ENCODE data around the gene C6orf163.
A peak's percentile ranks its signal among the peaks of the same experiment; 100 is the strongest.
"Not testable (repeated sequence)": the region's sequence is repeated elsewhere in the genome, so short reads cannot be mapped to it uniquely, and the experiment has no call there.

Gene C6orf163

GRCh38 chr6:87344731-87345130 lies at the start of gene C6orf163:
Gene C6orf163 (plus strand): TSS chr6:87344813. CDS start chr6:87345100, 287 bp downstream.
- DNase-seq (ENCODE audit: low read depth): no peak

DNA sequence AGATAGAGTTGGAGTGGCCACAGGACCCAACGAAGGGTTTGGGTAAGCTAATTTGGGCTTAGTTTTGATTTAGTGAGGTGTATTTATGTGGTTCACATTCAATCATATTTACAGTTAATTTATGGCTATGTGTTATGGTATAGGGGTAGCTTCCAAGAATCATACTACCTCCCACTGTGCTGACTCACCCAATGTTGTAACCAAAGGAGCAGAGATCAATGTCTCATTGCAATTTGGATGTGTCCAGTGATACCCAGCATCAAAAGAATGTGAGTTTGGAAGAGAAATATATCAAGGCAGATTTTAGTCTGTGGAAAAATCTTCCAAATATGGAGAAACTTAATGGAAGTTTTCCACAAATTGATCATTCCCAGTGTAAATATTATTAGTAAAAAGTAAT lies 47.5 kb upstream of the C6orf163 start:
- peak; percentile 38 for DNase-seq (ENCODE audit: low read depth)

DNA sequence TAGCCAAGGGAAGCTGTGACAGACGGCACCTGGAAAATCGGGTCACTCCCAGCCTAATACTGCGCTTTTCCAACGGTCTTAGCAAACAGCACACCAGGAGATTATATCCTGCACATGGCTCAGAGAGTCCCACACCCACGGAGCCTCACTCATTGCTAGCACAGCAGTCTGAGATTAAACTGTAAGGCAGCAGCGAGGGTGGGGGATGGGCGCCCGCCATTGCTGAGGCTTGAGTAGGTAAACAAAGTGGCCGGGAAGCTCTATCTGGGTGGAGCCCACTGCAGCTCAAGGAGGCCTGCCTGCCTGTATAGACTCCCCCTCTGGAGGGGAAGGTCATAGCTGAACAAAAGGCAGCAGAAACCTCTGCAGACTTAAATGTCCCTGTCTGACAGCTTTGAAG lies 43.3 kb upstream of the C6orf163 start:
- not testable (repeated sequence) for DNase-seq (ENCODE audit: low read depth)

DNA sequence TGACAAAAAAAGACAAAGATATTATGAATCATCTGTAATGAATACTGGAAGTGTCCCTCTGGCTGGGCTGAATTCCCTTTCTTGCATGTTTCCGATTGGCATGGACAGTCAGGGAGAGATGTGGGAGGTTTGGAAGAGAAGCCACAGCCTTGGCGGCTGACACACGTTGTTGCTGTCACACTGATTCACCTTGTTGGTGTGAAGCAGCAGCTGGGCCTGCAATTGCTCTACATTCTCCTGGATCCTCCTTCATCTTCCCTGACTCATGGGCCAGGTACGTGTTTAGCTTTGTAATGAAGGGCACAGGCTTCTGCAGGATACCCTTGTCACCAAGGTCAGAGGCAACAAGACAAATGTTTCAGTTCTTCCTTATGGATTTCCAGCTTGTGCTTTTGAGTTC lies 35.6 kb upstream of the C6orf163 start:
- no peak for DNase-seq (ENCODE audit: low read depth)

DNA sequence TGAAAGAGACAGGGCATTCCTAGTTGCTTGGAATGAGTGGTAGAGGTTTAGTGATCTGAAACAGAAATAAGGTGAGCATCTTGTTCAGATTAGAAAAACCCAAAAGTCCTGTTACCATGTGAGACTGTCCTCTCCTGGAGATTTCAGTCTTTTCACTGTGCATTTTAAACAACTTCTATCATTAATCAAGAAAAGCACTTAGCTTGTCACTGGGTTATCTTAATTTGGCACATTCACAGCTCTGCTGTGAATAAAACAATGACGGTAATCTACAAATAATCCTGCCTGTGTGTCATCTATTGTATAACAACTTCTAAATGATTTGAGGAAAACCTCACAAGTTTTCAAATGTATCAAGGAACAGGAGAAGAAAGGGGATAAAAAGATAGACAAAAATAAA lies 31.8 kb upstream of the C6orf163 start:
- no peak for DNase-seq (ENCODE audit: low read depth)

GRCh38 chr6:87315071-87315470 lies 29.5 kb upstream of the C6orf163 start:
- DNase-seq (ENCODE audit: low read depth): no peak

DNA sequence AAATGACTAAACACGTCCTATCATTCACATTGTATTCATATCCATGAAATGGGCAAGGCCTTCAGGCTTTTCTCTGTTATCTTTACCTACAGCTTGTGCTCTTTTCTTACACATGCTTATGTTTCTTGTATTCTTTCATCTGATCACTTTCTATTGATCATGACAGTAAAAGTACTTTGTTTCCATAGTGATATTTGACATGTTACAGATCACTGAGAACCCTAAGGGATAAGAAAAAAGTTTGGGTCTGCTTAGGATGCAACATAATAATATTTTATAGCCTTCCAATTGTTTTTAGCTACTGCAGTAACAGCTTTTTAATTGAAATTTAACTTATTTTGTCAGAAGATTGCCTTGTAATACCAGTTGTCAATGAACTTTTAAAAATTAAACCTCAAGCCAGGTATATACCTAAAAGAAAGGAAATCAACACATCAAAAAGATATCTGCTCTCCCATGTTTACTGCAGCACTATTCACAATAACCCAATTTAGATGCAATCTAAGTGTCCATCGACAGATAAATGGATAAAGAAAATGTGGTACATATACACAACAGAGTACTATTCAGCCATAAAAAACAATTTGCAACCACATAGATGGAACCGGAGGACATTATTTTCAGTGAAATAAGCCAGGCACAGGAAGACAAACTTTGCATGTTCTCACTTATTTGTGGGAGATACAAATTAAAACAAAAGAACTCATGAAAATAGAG lies 25.2 kb upstream of the C6orf163 start:
- DNase-seq (ENCODE audit: low read depth): no peak

- peak; percentile 84 for DNase-seq (ENCODE audit: low read depth)
Observed at GRCh38 chr6:87322304-87323212, 22.1 kb upstream of the C6orf163 start, which contains the start of gene SMIM8. Gene SMIM8 (plus strand): TSS chr6:87322588. CDS start chr6:87337032, 14,444 bp downstream.

GRCh38 chr6:87323880-87324279 lies 20.7 kb upstream of the C6orf163 start:
- DNase-seq (ENCODE audit: low read depth): not testable (repeated sequence)

DNA sequence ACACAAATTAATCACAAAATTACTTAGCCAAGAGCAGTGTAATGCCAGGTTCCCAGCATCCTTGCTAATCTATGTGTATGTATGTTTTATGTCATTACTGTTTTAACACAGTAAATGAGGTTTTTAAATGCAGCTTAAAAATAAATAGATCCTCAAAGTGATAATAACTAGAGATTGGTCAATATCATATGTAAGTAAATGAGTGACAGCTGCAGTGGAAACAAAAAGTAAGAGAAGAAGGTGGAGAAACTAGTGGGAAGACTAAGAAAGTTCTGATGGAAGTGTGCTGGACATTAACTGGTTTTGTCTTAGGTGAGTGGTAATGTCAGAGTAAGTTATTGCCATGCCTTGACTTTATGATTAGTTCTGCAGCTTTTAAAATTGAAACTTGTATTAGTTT lies 13.7 kb upstream of the C6orf163 start:
- DNase-seq (ENCODE audit: low read depth): no peak

DNA sequence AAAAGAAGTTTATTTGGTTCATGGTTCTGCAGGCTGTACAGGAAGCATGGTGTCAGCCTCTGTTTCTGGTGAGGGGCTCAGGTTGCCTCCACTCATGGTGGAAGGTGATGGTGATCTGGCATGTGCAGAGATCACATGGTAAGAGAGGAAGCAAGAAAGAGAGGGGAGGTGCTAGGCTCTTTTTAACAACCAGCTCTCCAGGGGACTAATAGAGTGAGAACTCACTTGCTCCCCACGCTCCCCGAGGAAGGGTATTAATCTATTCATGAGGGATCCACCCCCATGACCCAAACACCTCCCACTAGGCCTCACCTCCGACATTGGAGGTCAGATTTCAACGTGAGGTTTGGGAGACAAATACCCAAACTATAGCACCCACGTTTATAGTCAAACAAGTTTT lies 11.6 kb upstream of the C6orf163 start:
- no peak for DNase-seq (ENCODE audit: low read depth)

DNA sequence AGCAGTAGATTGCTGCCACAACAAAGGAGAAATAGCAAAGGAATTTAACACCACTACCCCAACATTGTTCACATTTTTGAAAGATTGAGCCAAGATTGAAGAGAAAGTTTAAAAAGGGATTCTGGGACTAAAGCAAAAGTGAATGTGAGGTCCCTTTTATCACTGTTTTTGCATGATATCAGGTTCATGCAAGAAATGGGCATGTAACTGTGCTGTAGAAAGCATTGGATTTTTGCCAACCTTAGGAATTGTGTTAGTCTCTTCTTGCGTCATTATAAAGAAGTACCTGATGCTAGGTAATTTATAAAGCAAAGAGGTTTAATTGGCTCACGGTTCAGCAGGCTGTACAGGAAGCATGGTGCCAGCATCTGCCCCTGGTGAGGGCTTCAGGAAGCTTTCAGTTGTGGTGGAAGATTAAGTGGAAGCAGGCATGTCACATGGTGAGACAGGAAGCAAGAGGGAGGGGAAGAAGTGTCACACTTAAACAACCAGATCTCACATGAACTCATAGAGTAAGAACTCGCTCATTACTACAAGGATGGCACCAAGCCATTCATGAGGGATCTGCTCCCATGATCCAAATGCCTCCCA lies 10.9 kb upstream of the C6orf163 start:
- peak; percentile 2 for DNase-seq (ENCODE audit: low read depth)

- no peak for DNase-seq (ENCODE audit: low read depth)
Observed at GRCh38 chr6:87334683-87335082, 9.9 kb upstream of the C6orf163 start.

- DNase-seq (ENCODE audit: low read depth): no peak
Observed at GRCh38 chr6:87336367-87336766, 8.2 kb upstream of the C6orf163 start.

DNA sequence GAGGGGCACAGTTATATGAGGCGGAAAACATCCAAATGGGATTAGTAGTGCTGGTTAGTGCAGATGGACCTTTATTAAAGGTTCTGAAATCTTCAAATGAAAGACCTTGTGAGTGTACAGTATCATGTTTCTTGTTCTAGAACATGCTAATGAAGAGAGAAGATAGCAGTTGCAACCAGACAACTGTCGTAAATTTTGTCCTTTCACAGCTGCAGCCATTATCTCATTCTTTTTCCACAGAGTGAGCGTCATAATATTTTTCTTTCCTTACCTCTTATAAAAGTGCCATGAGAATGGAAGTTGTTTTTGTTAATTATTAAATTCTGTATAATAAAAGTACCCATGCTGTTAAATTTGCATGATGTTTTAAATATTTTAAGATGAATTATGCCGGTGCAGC lies 4.4 kb upstream of the C6orf163 start:
- DNase-seq (ENCODE audit: low read depth): no peak

DNA sequence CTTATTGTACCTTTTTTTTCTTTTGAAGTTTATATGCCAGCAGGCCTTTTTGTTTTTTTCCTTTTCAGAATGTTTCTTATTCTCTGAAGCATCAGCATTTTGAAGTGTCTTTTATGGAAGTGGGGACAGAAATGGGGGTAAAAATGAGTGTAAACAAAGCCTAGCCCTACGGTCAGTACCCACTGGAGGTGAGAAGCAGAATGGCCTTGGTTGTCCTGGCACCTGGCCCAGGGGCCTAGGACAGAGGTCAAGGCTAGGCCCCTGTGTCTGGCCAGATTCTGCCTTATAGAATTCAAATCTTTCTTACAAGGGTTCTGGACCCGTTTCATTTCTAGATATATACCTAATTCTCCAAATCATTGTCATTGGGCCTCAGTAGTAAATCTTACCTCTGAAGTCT lies 3.5 kb upstream of the C6orf163 start:
- no peak for DNase-seq (ENCODE audit: low read depth)

DNA sequence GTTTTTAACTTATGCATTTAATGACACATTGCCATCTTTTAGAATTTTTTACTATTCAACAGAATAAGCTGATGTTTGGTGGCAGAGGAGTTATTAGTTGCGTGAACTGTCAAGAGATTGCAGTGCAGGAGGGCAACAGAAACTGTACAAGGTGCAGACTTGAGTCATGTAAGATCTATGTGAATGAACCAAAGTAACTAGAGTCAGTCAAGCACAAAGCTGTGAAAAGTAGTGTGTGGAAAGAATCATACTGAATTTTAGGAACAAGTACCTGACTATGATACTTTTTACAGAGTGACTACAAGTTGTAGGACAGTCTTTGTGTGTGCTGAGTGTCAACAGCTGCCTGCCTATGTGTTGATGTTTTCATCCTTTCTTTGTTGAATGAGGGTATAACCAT lies 2.7 kb upstream of the C6orf163 start:
- DNase-seq (ENCODE audit: low read depth): no peak

DNA sequence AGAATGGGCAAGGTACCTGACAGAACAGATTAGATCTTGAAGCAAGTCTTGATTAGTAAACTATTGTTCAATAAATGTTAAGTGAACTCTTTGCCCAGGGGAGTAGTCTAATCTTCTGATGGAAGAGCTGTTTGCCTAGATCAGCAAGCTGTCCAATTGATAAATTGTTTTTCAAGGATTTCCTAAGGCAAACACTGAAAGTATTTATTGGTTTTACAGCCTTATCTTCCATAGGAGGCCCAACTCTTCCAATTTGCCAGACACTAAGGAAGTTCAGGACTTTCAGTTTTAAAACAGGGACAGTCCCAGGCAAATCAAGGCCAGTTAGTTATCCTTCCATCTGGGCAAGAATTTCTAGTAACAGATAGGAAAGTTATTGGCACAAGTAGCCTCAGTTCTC lies 1.8 kb upstream of the C6orf163 start:
- no peak for DNase-seq (ENCODE audit: low read depth)

DNA sequence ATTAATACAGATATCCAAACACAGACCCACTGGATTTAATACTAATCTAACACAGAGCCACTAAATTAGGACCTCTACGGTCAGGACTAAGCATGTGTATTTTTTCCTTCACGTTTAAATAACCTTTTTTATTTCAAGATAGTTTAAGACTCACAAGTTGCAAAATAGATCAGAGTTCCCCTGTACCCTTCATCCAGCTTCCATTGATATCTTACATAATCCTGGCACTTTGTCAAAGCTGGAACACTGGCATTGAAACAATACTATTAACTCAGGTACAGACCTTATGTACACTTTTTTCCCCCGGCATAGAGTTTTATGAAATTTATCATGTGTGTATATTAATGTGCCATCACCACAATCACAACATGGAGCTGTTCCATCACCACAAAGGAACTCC lies 2.1 kb downstream of the C6orf163 start:
- DNase-seq (ENCODE audit: low read depth): no peak

DNA sequence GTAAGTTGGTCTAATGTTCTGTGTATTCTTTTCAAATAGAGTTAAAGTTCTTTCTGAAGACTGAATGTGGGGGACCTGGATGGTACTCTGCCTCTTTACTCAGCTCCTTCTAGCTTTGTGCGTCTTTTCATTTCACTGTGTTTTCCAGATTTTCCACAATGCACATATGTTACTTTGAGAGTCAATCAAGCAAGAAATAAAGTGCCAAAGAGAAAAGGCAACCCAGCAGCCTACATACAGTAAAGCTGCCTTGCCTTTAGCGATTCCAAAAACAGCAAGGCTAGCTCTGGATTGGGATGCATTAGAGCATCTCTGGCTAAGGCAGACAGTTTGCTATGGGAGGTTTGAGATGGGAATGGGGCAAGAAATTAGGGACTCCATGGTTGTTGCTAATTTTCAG lies 5.3 kb downstream of the C6orf163 start:
- DNase-seq (ENCODE audit: low read depth): no peak

- DNase-seq (ENCODE audit: low read depth): no peak
Observed at GRCh38 chr6:87350516-87350915, 5.9 kb downstream of the C6orf163 start.

DNA sequence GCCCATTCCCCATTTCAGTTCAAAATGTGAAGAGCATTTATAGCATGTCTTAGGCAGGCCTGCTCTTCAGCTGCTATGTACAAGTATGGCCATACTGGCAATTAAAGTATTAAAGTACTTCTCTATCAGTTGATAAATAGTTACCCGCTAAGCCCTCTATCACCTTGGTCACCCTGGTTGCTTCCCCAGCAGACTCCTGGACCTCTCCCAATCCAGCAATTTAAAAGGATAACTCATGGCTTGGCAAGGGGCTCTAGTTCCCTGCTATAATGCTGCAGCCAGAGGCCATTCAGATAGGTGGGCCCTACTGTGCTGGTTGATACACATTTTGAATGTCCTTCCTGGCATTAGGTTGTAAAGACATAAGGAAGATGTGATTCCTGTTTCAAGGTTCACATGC lies 7.0 kb downstream of the C6orf163 start:
- no peak for DNase-seq (ENCODE audit: low read depth)

DNA sequence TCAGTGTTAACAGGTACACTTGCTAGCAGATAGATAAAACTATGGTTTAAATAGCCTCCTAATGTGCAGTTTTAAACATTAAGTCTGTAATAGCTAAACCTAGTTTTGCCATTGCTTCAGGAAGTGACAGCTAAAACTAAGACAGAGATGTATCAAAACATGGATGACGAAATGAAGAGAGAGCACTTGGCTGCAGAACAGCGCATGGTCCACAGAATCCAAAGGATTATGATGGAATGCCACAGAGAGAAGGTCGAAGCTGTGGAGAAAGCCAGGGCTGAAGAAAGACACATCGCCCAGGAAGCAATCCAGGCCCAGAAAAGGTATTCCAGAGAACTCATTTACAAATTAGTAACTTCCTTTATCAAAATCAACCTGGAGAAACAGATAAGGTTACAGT lies 11.6 kb downstream of the C6orf163 start:
- no peak for DNase-seq (ENCODE audit: low read depth)

Measured in ELR (cell line).